SK-N-SH (cell line): Measurements from ENCODE around the gene SYNPO2. TPM values are rescaled to one million over a fixed set of nuclear protein-coding genes. Genes with fewer than 3 reads are reported as not detected.
A peak's percentile ranks its signal among the peaks of the same experiment; 100 is the strongest.

Experiments
- CTCF ChIA-PET: fragments of 300-600, 350-600 bp; formaldehyde crosslinking; extraction: SDS; loops from one replicate; lab custom pipeline; 2021; lab: Yijun Ruan, JAX
- POLR2A ChIA-PET: fragments of 350-600 bp; sonication (Branson Sonifier 250); formaldehyde crosslinking; extraction: SDS; loops from one replicate; lab custom pipeline; 2020; ENCODE audit warnings: antibody characterized with exemption, inconsistent platforms; lab: Yijun Ruan, JAX
- DNase-seq: peaks from one replicate; pipeline ENCODE4 v3.0.0; 2012
- H2AFZ ChIP-seq: fragments of 200-600 bp; sonication (generic); 2 replicates; pipeline ENCODE4 v1.8.1; 2016; ENCODE audit warnings: antibody characterized with exemption, mild to moderate bottlenecking, low read depth
- H3F3A ChIP-seq: fragments of 200-600 bp; sonication (generic); replicated peaks from 2 replicates; pipeline ENCODE3; 2016; ENCODE audit warnings: antibody characterized with exemption, mild to moderate bottlenecking; ENCODE audit not compliant: insufficient read depth
- H3K27ac ChIP-seq, 2 experiments: fragments of 200-500 bp in 1 of 2; fragments of 200-600 bp in 1 of 2; sonication (Bioruptor generic) in 1 of 2; sonication (generic), shearing (Covaris generic) in 1 of 2; 2 replicates each; pipeline versions ENCODE4 v1.5.1 to v1.6.1; 2014 to 2016; ENCODE audit warnings: low read depth in 2 of 2, inconsistent platforms in 1 of 2, low read length in 1 of 2, mild to moderate bottlenecking in 1 of 2, mixed read lengths in 1 of 2
- H3K27me3 ChIP-seq: fragments of 200-600 bp; sonication (generic), shearing (Covaris generic); 2 replicates; pipeline ENCODE4 v1.6.1; 2016; ENCODE audit warnings: mixed run types; ENCODE audit not compliant: insufficient read depth
- H3K36me3 ChIP-seq, 2 experiments: fragments of 200-500 bp in 1 of 2; fragments of 200-600 bp in 1 of 2; sonication (Bioruptor generic) in 1 of 2; sonication (generic) in 1 of 2; replicated peaks in 1 of 2; 2 replicates each; pipeline versions ENCODE3 to v1.5.1; 2014 to 2016; ENCODE audit warnings: low read length in 1 of 2, mild to moderate bottlenecking in 1 of 2; ENCODE audit not compliant: insufficient read depth in 2 of 2, control insufficient read depth in 1 of 2
- H3K4me1 ChIP-seq, 2 experiments: fragments of 200-500 bp in 1 of 2; fragments of 200-600 bp in 1 of 2; sonication (Bioruptor generic) in 1 of 2; sonication (generic), shearing (Covaris generic) in 1 of 2; 2 replicates each; pipeline versions ENCODE4 v1.5.1 to v1.6.1; 2014 to 2016; ENCODE audit warnings: low read depth in 1 of 2, low read length in 1 of 2, mixed run types in 1 of 2; ENCODE audit not compliant: insufficient read depth in 2 of 2, control insufficient read depth in 1 of 2
- H3K4me2 ChIP-seq: fragments of 200-600 bp; sonication (generic), shearing (Covaris generic); 2 replicates; pipeline ENCODE4 v1.6.1; 2017; ENCODE audit warnings: mixed run types
- H3K4me3 ChIP-seq, 2 experiments: fragments of 200-500 bp in 1 of 2; fragments of 200-600 bp in 1 of 2; sonication (Bioruptor generic) in 1 of 2; sonication (generic), shearing (Covaris generic) in 1 of 2; 2 replicates each; pipeline versions ENCODE4 v1.5.1 to v1.8.1; 2014 to 2016; ENCODE audit warnings: low read depth in 2 of 2, inconsistent platforms in 1 of 2, low read length in 1 of 2, mild to moderate bottlenecking in 1 of 2, mixed read lengths in 1 of 2, moderate library complexity in 1 of 2
- H3K79me2 ChIP-seq: fragments of 200-600 bp; sonication (generic); 2 replicates; pipeline ENCODE4 v1.8.1; 2017; ENCODE audit warnings: mild to moderate bottlenecking; ENCODE audit not compliant: insufficient read depth
- H3K9ac ChIP-seq: fragments of 200-600 bp; sonication (generic); 2 replicates; pipeline ENCODE4 v1.6.1; 2017; ENCODE audit warnings: mixed run types
- H3K9me2 ChIP-seq: fragments of 200-600 bp; sonication (generic); 2 replicates; pipeline ENCODE4 v1.6.1; 2017; ENCODE audit warnings: mixed run types
- H3K9me3 ChIP-seq: fragments of 200-600 bp; sonication (generic); 2 replicates; pipeline ENCODE4 v1.6.1; 2017; ENCODE audit warnings: mixed run types, mild to moderate bottlenecking, moderate library complexity
- H4K20me1 ChIP-seq: fragments of 200-600 bp; sonication (generic); 2 replicates; pipeline ENCODE4 v1.6.1; 2017; ENCODE audit warnings: mild to moderate bottlenecking, mixed run types; ENCODE audit not compliant: insufficient read depth
- CHD2 ChIP-seq: fragments of 150-350 bp; IDR thresholded peaks from 2 replicates; pipeline ENCODE4 v1.6.1; 2018; ENCODE audit warnings: low read length; ENCODE audit not compliant: partially characterized antibody
- CTCF ChIP-seq: fragments of 200-600 bp; sonication (generic); IDR thresholded peaks from 2 replicates; pipeline ENCODE4 v1.6.1; 2017; ENCODE audit warnings: antibody characterized with exemption, mild to moderate bottlenecking, moderate library complexity
- EP300 ChIP-seq, 2 experiments: IDR thresholded peaks; 2 replicates each; pipeline versions ENCODE4 v1.4.0 to v1.6.1; 2012; ENCODE audit warnings: borderline replicate concordance in 1 of 2, low read depth in 1 of 2, low read length in 1 of 2
- JUND ChIP-seq: IDR thresholded peaks from 2 replicates; pipeline ENCODE4 v1.4.0; 2012
- MXI1 ChIP-seq: IDR thresholded peaks from 2 replicates; pipeline ENCODE4 v1.6.1; 2012; ENCODE audit warnings: mild to moderate bottlenecking, low read depth, low read length, improper control_type of control experiment
- SIN3A ChIP-seq: IDR thresholded peaks from 2 replicates; pipeline ENCODE4 v1.6.1; 2012; ENCODE audit warnings: low read depth, mild to moderate bottlenecking, low read length, moderate library complexity, borderline replicate concordance
- WGBS: methylation state at CpG from one replicate; pipeline ENCODE4 v1.1.6; 2017; ENCODE audit warnings: low lambda C conversion rate; 5-methylcytosine and 5-hydroxymethylcytosine counted together
- polyA plus RNA-seq, 3 experiments: library from polyadenylated mRNA; depleted of rRNA; stranded (reverse); fragments of >200 nt; gene quantifications; 2 replicates each; pipeline ENCODE4 v1.2.3, GENCODE V29; 2012
- TF ChIP-seq, protein P1 (sequence below): IDR thresholded peaks from 2 replicates; pipeline ENCODE4 v1.6.1; 2012; ENCODE audit warnings: mild to moderate bottlenecking, low read depth, low read length, moderate library complexity
- TF ChIP-seq, protein P2 (sequence below): IDR thresholded peaks from 2 replicates; pipeline ENCODE4 v1.4.0; 2012; ENCODE audit warnings: low read depth, borderline replicate concordance

The SYNPO2 gene
- polyA plus RNA-seq, 1 of the 3 experiments (the other 2 are of a cell fraction), result 7.2 TPM

DNA sequence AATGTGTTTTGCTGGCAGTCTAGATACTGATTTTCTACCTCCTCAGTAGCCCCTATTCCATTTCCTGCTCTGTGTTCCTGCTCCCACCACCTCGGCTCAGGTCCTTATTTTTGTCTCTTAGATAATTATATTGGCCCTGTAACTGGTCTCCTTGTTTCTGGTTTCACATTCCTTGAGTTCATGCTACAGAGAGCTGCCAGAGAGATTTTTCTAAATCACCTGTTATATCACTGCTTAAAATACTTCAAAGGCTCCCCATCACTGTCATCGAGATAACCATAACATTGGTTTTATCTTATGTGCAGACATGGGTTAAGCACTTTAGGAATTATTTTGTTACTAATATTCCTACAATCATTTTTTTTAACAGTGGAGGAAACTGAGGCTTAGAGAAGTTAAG lies 9.6 kb downstream of the SYNPO2 start:
- Histone ChIP-seq H3K36me3 (peaks cover 0 to 16% of the 10 kb centered on the region in 2 experiments), H3K4me1 (peaks cover 0 to 45% of the 10 kb centered on the region in 2 experiments; a peak in 2 of 4 replicates), H3K27ac (peak overlapping the region in 1 of 2 experiments; percentile 75; a peak in 2 of 4 replicates), H2AFZ (no peak overlapping the region), H3K9ac (no peak overlapping the region), H3K4me2 (no peak overlapping the region), H3K27me3 (no peaks in the 10 kb centered on the region), H3F3A (peaks cover 10% of the 10 kb centered on the region), H3K79me2 (peaks cover 5% of the 10 kb centered on the region; the same call in 1 of the 2 replicates), H4K20me1 (no peaks in the 10 kb centered on the region), H3K4me3 (no peak overlapping the region), H3K9me2 (no peaks in the 10 kb centered on the region), H3K9me3 (no peaks in the 10 kb centered on the region)
- DNase-seq, result no peak
- CTCF ChIA-PET, result interaction anchor here (0.7 to 2.0 kb wide), 3 partner anchors 8 to 71 kb away, joined by 3 to 10 read pairs (median 3); partner anchors contain the start of gene SYNPO2
- POLR2A ChIA-PET, result interaction anchor here (1.4 kb wide), 1 partner anchor 63 kb away, joined by 3 read pairs; no protein-coding TSS in a partner anchor
- WGBS, result 87% methylated on average over 2 of the region's 2 CpGs
- TF ChIP-seq, protein P1, sequence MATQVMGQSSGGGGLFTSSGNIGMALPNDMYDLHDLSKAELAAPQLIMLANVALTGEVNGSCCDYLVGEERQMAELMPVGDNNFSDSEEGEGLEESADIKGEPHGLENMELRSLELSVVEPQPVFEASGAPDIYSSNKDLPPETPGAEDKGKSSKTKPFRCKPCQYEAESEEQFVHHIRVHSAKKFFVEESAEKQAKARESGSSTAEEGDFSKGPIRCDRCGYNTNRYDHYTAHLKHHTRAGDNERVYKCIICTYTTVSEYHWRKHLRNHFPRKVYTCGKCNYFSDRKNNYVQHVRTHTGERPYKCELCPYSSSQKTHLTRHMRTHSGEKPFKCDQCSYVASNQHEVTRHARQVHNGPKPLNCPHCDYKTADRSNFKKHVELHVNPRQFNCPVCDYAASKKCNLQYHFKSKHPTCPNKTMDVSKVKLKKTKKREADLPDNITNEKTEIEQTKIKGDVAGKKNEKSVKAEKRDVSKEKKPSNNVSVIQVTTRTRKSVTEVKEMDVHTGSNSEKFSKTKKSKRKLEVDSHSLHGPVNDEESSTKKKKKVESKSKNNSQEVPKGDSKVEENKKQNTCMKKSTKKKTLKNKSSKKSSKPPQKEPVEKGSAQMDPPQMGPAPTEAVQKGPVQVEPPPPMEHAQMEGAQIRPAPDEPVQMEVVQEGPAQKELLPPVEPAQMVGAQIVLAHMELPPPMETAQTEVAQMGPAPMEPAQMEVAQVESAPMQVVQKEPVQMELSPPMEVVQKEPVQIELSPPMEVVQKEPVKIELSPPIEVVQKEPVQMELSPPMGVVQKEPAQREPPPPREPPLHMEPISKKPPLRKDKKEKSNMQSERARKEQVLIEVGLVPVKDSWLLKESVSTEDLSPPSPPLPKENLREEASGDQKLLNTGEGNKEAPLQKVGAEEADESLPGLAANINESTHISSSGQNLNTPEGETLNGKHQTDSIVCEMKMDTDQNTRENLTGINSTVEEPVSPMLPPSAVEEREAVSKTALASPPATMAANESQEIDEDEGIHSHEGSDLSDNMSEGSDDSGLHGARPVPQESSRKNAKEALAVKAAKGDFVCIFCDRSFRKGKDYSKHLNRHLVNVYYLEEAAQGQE, result no peak
- TF ChIP-seq CTCF, result no peak
- TF ChIP-seq, protein P2, sequence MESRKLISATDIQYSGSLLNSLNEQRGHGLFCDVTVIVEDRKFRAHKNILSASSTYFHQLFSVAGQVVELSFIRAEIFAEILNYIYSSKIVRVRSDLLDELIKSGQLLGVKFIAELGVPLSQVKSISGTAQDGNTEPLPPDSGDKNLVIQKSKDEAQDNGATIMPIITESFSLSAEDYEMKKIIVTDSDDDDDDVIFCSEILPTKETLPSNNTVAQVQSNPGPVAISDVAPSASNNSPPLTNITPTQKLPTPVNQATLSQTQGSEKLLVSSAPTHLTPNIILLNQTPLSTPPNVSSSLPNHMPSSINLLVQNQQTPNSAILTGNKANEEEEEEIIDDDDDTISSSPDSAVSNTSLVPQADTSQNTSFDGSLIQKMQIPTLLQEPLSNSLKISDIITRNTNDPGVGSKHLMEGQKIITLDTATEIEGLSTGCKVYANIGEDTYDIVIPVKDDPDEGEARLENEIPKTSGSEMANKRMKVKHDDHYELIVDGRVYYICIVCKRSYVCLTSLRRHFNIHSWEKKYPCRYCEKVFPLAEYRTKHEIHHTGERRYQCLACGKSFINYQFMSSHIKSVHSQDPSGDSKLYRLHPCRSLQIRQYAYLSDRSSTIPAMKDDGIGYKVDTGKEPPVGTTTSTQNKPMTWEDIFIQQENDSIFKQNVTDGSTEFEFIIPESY, result no peak
- TF ChIP-seq CHD2, result no peak
- no peak for TF ChIP-seq JUND
- no peak for TF ChIP-seq MXI1
- TF ChIP-seq EP300 (IDR thresholded peaks at IDR 0.05; ENCODE audit: borderline replicate concordance in 1 of 2, low read depth in 1 of 2, low read length in 1 of 2), result no peak
- TF ChIP-seq SIN3A, result no peak
